Measurements from ENCODE around the gene DDX18. TPM values are rescaled to one million over a fixed set of nuclear protein-coding genes. Genes with fewer than 3 reads are reported as not detected.

The DDX18 gene
- total and polyA plus RNA-seq, 11 donors = 12.2 to 40.6 (median 28.2) TPM

DNA sequence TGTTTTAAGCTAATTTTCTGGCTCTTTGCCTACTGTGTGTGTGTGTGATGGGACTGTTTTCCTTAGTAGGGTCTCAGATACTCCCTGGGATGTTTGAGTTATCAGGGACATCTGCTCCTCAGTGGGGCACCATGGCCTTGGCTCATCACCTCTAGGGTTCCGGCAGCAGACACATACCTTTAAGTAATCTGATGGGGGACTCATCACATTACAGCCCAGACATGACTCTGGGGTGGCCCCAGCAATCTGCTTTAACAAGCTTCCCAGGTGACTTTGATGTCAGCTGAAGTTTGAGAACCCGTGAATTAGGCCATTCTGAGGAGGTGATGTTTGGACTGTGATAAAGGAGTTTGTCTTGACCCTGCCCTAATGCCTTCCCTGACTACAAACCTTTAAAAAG lies 38.8 kb downstream of the DDX18 start:
- Histone ChIP-seq H3K4me3 (no peak overlapping the region), H3K27ac (no peak overlapping the region), H3K4me1 (no peaks in the 10 kb centered on the region), H3K9me3 (no peaks in the 10 kb centered on the region), H3K27me3 (peaks cover 0 to 83% (median 15%) of the 10 kb centered on the region in 9 donors), H3K36me3 (no peaks in the 10 kb centered on the region)
- 23 to 50% (median 37%) methylated on average over 2 of the region's 2 CpGs for WGBS, 4 donors
- DNase-seq (no peak), ATAC-seq (no peak)
- intact Hi-C loops (cut with DNase I) = no loop called here
- TF ChIP-seq CTCF (IDR thresholded peaks at IDR 0.05) (no peak), POLR2A (IDR thresholded peaks at IDR 0.05) (no peak)

- DNase-seq = peak in 2 of 5 donors; percentile 59 to 73
- intact Hi-C loops (cut with DNase I) = loop anchor here in 1 of 10 donors (1.0 kb wide), 1 partner anchor 18 kb away; no protein-coding TSS in a partner anchor
- H3K36me3 ChIP-seq = no peaks in the 10 kb centered on the region
- H3K4me3 ChIP-seq = no peak overlapping the region
- peak in 3 of 4 donors; percentile 45 to 84 (median 46) for ATAC-seq
- peaks cover 0 to 83% (median 12%) of the 10 kb centered on the region in 9 donors for H3K27me3 ChIP-seq
- H3K27ac ChIP-seq = no peak overlapping the region
- no peaks in the 10 kb centered on the region for H3K9me3 ChIP-seq
- H3K4me1 ChIP-seq = no peaks in the 10 kb centered on the region
- 47 to 63% (median 54%) methylated on average over 8 of the region's 8 CpGs for WGBS, 4 donors
- TF ChIP-seq POLR2A (IDR thresholded peaks at IDR 0.05) = no peak
- TF ChIP-seq CTCF (IDR thresholded peaks at IDR 0.05) = no peak
These were observed 39.4 kb downstream of the DDX18 start for GRCh38 chr2:117853873-117854272.

DNA sequence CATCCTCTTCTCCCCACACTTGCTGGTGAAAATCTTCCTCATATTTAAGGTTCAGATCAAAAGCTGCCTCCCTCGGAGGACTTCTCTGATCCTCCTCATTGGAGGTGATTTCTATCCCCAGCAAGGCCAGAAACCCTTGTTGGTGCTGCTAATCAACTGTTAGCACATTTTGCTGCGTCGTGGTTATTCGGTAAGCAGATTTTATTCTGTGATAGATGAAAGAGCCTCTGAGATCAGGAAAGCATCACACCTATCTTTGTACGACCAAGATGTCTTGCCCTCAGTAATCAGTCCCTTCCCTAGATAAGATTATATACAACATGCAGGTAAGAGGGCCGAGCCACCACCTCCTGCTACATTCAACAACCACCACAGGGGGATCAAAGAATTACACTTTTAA lies 40.1 kb downstream of the DDX18 start:
- intact Hi-C loops (cut with DNase I) = loop anchor here in 1 of 10 donors (1.0 kb wide), 1 partner anchor 18 kb away; no protein-coding TSS in a partner anchor
- DNase-seq (no peak), ATAC-seq (no peak)
- Histone ChIP-seq H3K9me3 (no peaks in the 10 kb centered on the region), H3K4me3 (no peak overlapping the region), H3K4me1 (no peaks in the 10 kb centered on the region), H3K36me3 (no peaks in the 10 kb centered on the region), H3K27ac (no peak overlapping the region), H3K27me3 (peaks cover 0 to 84% (median 18%) of the 10 kb centered on the region in 9 donors)
- 19 to 44% (median 36%) methylated on average over 6 of the region's 6 CpGs for WGBS, 4 donors
- no peak for TF ChIP-seq POLR2A (IDR thresholded peaks at IDR 0.05)
- no peak for TF ChIP-seq CTCF (IDR thresholded peaks at IDR 0.05)

DNA sequence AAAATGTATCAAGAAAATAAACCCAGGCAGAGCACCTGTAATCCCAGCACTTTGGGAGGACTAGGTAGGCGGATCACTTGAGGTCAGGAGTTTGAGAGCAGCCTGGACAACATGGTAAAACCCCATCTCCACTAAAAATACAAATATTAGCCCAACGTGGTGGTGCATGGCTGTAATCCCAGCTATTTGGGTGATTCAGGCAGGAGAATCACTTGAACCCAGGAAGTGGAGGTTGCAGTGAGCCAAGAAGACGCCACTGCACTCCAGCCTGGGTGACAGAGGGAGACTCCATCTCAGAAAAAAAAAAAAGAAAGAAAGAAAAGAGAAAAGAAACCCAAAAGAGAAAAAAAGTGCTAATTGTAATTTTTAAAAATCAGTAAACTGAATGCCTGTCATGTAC lies 41.4 kb downstream of the DDX18 start:
- Histone ChIP-seq H3K27me3 (peaks cover 0 to 81% (median 29%) of the 10 kb centered on the region in 9 donors), H3K27ac (no peak overlapping the region), H3K4me3 (no peak overlapping the region), H3K9me3 (no peaks in the 10 kb centered on the region), H3K36me3 (no peaks in the 10 kb centered on the region), H3K4me1 (no peaks in the 10 kb centered on the region)
- intact Hi-C loops (cut with DNase I) = no loop called here
- no peak for DNase-seq
- ATAC-seq = no peak
- 64 to 68% (median 65%) methylated on average over 3 of the region's 3 CpGs for WGBS, 4 donors
- no peak for TF ChIP-seq CTCF (IDR thresholded peaks at IDR 0.05)
- no peak for TF ChIP-seq POLR2A (IDR thresholded peaks at IDR 0.05)
